Measurements from ENCODE around the gene CHMP5. TPM values are rescaled to one million over a fixed set of nuclear protein-coding genes. Genes with fewer than 3 reads are reported as not detected.

The CHMP5 gene
- total RNA-seq, 2 experiments from 2014 or later, result 17.4 to 18.6 TPM

GRCh38 chr9:33255014-33255413 is 9.8 kb upstream of the CHMP5 start:
- Histone ChIP-seq H3K4me3 (ENCODE audit: low read length) (no peak overlapping the region), H3K27ac (ENCODE audit: low read depth in 1 of 2, low read length in 2 of 2) (no peak overlapping the region), H3K27me3 (ENCODE audit: control insufficient read depth in 1 of 2, insufficient read depth in 2 of 2, low read length in 2 of 2) (no peaks in the 10 kb centered on the region), H3K4me1 (ENCODE audit: insufficient read depth, low read length) (no peaks in the 10 kb centered on the region), H3K36me3 (ENCODE audit: insufficient read depth, low read length) (peaks cover 76% of the 10 kb centered on the region), H3K9me3 (ENCODE audit: control insufficient read depth in 1 of 2, insufficient read depth in 1 of 2, low read length in 2 of 2) (no peaks in the 10 kb centered on the region)
- no peak overlapping the region for H3K4me3 Mint-ChIP-seq
- H3K36me3 Mint-ChIP-seq (ENCODE audit: low read depth), result peaks cover 92% of the 10 kb centered on the region
- TF ChIP-seq, protein P1, sequence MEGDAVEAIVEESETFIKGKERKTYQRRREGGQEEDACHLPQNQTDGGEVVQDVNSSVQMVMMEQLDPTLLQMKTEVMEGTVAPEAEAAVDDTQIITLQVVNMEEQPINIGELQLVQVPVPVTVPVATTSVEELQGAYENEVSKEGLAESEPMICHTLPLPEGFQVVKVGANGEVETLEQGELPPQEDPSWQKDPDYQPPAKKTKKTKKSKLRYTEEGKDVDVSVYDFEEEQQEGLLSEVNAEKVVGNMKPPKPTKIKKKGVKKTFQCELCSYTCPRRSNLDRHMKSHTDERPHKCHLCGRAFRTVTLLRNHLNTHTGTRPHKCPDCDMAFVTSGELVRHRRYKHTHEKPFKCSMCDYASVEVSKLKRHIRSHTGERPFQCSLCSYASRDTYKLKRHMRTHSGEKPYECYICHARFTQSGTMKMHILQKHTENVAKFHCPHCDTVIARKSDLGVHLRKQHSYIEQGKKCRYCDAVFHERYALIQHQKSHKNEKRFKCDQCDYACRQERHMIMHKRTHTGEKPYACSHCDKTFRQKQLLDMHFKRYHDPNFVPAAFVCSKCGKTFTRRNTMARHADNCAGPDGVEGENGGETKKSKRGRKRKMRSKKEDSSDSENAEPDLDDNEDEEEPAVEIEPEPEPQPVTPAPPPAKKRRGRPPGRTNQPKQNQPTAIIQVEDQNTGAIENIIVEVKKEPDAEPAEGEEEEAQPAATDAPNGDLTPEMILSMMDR (IDR thresholded peaks at IDR 0.05), result no peak
- peaks cover 13% of the 10 kb centered on the region for H3K4me1 Mint-ChIP-seq (ENCODE audit: low read depth)
- intact Hi-C loops (cut with DNase I, micrococcal nuclease), result no loop called here
- no peaks in the 10 kb centered on the region for H3K27me3 Mint-ChIP-seq
- no peaks in the 10 kb centered on the region for H3K9me3 Mint-ChIP-seq
- no peak for DNase-seq
- POLR2A ChIA-PET, result no interaction called here
- CTCF ChIA-PET, result no interaction called here
- no peak for ATAC-seq (ENCODE audit: poor library complexity)
- H3K27ac Mint-ChIP-seq, result no peak overlapping the region

DNA sequence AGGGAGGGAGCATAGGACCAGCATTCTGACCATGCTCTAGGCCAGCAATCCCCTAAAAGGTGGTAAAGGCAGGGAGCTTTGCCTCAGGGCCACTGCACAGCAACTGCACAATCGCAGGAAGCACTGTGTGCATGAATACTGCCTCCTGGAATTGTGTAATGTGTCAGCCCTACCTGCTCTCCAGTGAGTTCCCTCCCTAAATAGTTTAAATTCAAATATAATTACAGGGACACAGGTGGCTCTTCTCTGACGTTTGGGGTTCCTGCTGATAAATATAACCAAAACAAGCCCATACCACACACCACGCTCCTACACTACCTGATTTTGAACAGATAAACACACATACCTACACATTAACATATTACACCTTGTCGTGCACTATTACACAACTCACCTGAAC is 9.4 kb upstream of the CHMP5 start:
- no peak overlapping the region for H3K4me3 Mint-ChIP-seq
- no peaks in the 10 kb centered on the region for H3K9me3 ChIP-seq (ENCODE audit: control insufficient read depth in 1 of 2, insufficient read depth in 1 of 2, low read length in 2 of 2)
- H3K4me1 ChIP-seq (ENCODE audit: insufficient read depth, low read length), result no peaks in the 10 kb centered on the region
- H3K27ac Mint-ChIP-seq, result no peak overlapping the region
- DNase-seq (no peak), ATAC-seq (ENCODE audit: poor library complexity) (no peak)
- H3K4me1 Mint-ChIP-seq (ENCODE audit: low read depth), result peaks cover 17% of the 10 kb centered on the region
- peaks cover 78% of the 10 kb centered on the region for H3K36me3 ChIP-seq (ENCODE audit: insufficient read depth, low read length)
- no peaks in the 10 kb centered on the region for H3K27me3 Mint-ChIP-seq
- H3K27me3 ChIP-seq (ENCODE audit: control insufficient read depth in 1 of 2, insufficient read depth in 2 of 2, low read length in 2 of 2), result no peaks in the 10 kb centered on the region
- CTCF ChIA-PET, result no interaction called here
- H3K4me3 ChIP-seq (ENCODE audit: low read length), result no peak overlapping the region
- TF ChIP-seq, protein P1 (IDR thresholded peaks at IDR 0.05), result no peak
- H3K27ac ChIP-seq (ENCODE audit: low read depth in 1 of 2, low read length in 2 of 2), result no peak overlapping the region
- H3K9me3 Mint-ChIP-seq, result no peaks in the 10 kb centered on the region
- POLR2A ChIA-PET, result no interaction called here
- intact Hi-C loops (cut with DNase I, micrococcal nuclease), result no loop called here
- peaks cover 92% of the 10 kb centered on the region for H3K36me3 Mint-ChIP-seq (ENCODE audit: low read depth)

- peaks cover 20% of the 10 kb centered on the region for H3K4me1 Mint-ChIP-seq (ENCODE audit: low read depth)
- intact Hi-C loops (cut with DNase I, micrococcal nuclease), result no loop called here
- Histone ChIP-seq H3K27me3 (ENCODE audit: control insufficient read depth in 1 of 2, insufficient read depth in 2 of 2, low read length in 2 of 2) (no peaks in the 10 kb centered on the region), H3K36me3 (ENCODE audit: insufficient read depth, low read length) (peaks cover 85% of the 10 kb centered on the region), H3K9me3 (ENCODE audit: control insufficient read depth in 1 of 2, insufficient read depth in 1 of 2, low read length in 2 of 2) (no peaks in the 10 kb centered on the region), H3K4me3 (ENCODE audit: low read length) (no peak overlapping the region), H3K27ac (ENCODE audit: low read depth in 1 of 2, low read length in 2 of 2) (no peak overlapping the region), H3K4me1 (ENCODE audit: insufficient read depth, low read length) (no peaks in the 10 kb centered on the region)
- ChIA-PET POLR2A (no interaction called here), CTCF (no interaction called here)
- H3K36me3 Mint-ChIP-seq (ENCODE audit: low read depth), result peaks cover 92% of the 10 kb centered on the region
- H3K4me3 Mint-ChIP-seq, result no peak overlapping the region
- no peak overlapping the region for H3K27ac Mint-ChIP-seq
- ATAC-seq (ENCODE audit: poor library complexity) (no peak), DNase-seq (no peak)
- TF ChIP-seq, protein P1 (IDR thresholded peaks at IDR 0.05), result no peak
- no peaks in the 10 kb centered on the region for H3K9me3 Mint-ChIP-seq
- no peaks in the 10 kb centered on the region for H3K27me3 Mint-ChIP-seq
Measured at GRCh38 chr9:33256236-33256635, 8.6 kb upstream of the CHMP5 start.

Data from CD4-positive, alpha-beta T cell (primary cell).